ENCODE measurements around the gene PRTFDC1.
A peak's percentile ranks its signal among the peaks of the same experiment; 100 is the strongest.

Gene PRTFDC1

GRCh38 chr10:24900888-24901685 lies 51.3 kb downstream of the PRTFDC1 start:
- DNase-seq = no peak

DNA sequence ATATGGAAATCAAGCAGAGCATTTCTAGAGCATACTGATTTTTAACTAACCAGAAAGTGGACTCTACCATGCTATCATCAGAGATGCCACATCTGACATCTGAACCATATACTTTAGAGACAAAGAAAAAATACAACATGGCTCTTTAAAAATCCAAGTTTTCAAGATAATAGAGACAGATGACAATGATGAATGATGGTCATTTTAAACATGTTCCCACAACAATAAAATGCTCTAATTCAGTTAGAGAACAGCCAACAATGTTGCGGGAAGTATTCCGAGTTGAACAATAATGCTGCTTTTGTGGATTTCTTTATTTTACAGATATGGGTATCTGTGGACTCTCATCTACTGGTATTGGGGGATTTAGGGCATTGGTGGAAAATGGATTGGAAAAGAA lies 52.8 kb downstream of the PRTFDC1 start:
- no peak for DNase-seq

DNA sequence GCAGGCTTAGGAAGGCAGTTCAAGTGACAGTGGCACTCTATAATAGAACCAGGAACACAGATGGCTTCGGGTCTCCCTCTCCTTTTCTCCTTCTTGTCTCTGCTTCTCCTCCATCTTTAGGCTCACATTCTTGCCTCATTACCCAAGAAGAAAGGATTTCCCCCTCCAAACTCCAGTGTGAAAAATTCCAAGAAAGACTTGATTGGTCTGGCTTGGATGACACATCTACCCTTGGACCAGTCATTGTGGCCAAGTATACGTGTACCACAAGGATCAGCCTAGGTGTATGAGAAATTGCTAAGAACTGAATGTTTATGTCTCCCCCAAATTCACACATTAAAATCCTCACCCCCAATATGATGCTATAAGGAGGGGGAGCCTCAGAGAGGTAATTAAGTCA lies 53.9 kb downstream of the PRTFDC1 start:
- no peak for DNase-seq

DNA sequence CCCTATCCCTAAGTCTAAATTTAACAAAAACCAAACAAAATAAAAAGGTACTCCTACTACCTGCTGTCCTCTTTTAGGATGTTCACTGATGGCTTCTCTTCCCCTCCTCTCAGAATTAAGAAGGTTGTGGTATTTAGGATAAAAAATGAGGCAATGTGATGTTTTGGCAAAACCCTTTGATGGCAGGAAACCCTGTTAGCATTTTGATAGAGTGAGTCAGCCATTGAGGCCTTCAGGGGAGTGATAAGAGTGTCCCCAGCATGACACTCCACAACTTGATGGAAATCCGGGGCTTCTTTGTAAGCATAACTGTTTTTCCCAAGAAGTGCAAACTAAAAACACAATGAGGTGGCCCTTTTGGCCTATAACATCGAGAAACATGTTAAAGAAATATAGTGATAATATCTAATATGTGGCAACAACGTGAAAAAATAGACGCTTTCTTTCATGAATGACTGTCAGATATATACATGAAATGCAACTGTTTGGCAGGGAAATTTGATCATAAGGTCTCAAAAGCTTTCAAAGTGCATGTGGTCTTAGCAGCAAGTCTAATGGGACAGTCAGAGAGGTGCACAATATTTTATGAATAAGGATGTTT lies 55.0 kb downstream of the PRTFDC1 start:
- DNase-seq = peak; percentile 8

DNA sequence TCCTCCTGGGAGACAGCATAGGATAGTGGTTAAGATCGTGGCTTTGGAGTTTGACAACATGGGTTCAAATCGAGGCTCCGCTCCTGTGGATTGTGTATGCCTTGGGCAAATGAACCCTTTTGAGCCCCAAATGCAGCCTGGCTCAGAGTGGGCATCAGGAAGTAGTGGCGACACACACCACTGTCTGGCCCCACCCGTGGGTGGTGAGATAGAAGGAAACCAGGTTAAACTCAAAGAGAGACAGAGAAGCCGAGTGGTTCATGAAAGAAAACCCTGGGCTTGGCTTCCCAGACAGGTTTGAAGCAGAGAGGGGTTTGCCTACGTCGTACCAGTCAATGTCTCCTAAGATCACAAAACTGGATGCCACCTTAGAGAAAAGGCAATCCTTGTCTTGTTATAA lies 57.7 kb downstream of the PRTFDC1 start:
- peak; percentile 14 for DNase-seq

GRCh38 chr10:24894309-24894708 lies 58.1 kb downstream of the PRTFDC1 start:
- no peak for DNase-seq

DNA sequence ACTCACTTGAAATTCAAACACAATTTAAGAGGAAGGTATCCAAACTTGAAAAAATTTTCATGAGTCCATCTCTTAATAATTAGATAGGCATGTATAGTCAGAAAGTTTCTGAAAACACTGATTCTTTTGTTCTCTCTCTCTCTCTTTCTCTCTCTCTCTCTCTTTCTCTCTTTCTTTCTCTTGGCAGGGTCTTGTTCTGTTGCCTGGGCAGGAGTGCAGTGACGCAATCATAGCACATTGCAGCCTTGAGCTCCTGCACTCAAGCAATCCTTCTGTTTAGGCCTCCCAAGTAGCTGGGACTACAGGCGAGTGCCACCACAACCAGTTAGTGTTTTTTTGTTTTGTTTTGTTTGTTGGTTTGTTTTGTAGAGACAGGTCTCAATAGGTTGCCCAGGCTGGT lies 59.3 kb downstream of the PRTFDC1 start:
- DNase-seq = no peak

GRCh38 chr10:24891823-24892222 lies 60.6 kb downstream of the PRTFDC1 start:
- DNase-seq = no peak

DNA sequence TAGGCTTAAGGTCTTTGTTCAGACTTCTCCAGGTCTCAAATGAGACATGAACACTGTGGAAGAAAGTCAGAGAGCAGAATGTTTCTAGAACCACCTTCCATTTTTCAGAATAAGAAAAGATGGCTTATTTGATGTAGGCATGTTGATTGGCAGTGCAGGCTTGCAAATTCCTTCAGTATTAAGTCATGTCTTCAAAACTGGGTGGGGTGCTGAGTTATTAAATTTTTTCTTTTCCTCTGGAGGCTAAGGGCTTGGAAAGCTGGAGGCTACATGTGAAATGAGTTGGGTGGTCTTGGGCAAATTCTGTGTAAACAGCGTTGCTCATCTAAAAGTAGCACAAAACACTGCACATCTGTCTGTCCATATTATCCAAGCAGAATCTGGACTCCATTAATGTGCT lies 62.8 kb downstream of the PRTFDC1 start:
- no peak for DNase-seq

GRCh38 chr10:24887855-24888231 lies 64.6 kb downstream of the PRTFDC1 start:
- DNase-seq = no peak

GRCh38 chr10:24886290-24886680 lies 66.1 kb downstream of the PRTFDC1 start:
- no peak for DNase-seq

- DNase-seq = no peak
Observed at GRCh38 chr10:24885551-24886289, 66.7 kb downstream of the PRTFDC1 start.

GRCh38 chr10:24884793-24885192 lies 67.6 kb downstream of the PRTFDC1 start:
- DNase-seq = no peak

- no peak for DNase-seq
Observed at GRCh38 chr10:24884316-24884715, 68.1 kb downstream of the PRTFDC1 start.

GRCh38 chr10:24883176-24883575 lies 69.2 kb downstream of the PRTFDC1 start:
- DNase-seq = no peak

GRCh38 chr10:24882047-24882698 lies 70.2 kb downstream of the PRTFDC1 start:
- DNase-seq = peak; percentile 17

DNA sequence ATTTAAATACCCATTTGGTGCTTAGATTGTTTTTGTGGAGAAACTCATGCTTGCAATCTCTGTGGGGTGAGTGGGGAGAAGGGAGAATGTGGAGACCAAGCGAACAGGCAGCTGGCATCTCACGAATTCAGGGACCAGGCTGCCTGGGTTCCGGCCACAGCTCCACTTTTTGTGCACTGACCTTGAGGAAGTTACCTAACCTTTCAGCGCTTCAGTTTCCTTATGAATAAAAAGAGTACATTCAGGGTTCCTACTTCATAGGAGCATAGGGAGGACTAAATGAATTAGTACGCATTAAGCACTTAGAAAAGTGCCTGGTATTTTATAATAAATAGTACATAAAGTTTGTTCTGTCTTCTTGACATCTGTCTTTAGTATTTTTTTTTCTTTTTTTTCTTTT lies 72.5 kb downstream of the PRTFDC1 start:
- DNase-seq = no peak

GRCh38 chr10:24874133-24874532 lies 78.3 kb downstream of the PRTFDC1 start:
- no peak for DNase-seq

DNA sequence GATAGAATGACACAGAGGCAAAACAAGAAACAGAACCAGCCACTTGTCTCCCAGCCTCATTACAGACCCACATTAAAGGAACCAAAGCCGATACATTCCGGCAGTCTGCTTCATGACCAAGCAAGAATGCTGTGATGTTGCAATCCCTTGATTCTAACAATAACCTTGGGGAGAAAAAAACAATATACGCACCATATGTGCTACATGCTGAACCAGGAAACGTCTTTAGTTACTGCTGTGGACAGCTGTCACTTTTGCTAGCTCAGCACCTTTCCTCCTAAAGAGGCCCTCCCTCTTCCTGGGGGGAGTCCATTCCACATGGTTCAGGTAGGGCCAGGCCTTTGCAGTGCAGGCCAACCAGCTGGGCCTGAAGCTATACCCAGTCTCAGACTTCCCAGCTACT lies 79.1 kb downstream of the PRTFDC1 start:
- DNase-seq = no peak

- DNase-seq = no peak
Observed at GRCh38 chr10:24872790-24873182, 79.6 kb downstream of the PRTFDC1 start.

DNA sequence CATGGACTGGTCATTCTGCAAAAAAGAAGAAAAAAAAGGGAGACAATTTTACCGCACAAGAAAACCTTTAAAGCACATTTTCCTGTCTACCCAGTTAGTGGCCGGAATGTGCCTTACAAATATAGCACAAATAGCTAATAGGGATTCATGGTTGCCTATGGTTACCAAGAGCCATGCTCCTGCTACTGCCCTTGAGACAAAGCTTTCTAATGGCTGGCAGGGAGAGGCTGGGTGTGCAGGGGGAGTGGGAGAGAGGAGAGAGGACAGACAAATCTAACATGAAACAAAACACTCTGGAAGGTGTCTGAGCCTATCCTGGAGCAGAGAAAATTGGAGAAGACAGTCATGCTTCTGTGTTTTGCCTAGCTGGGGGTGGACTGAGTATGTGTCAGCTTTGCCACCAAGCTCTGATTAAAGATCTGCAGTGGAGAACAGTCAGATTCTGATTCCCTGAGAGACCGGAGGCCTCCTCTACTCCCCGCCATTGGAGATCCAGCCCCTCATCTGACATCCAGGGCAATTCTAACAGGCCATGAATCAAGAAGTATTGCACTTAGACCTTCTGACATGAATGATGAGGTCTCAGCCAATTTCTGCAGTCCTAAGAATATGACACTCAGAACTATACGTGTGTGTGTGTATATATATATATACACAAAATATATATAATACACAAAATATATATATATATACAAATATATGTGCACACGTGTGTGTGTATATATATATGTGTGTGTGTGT lies 80.2 kb downstream of the PRTFDC1 start:
- no peak for DNase-seq

- DNase-seq = no peak
Observed at GRCh38 chr10:24871011-24871935, 81.1 kb downstream of the PRTFDC1 start.
